ENCODE measurements around the gene SKIL. TPM values are rescaled to one million over a fixed set of nuclear protein-coding genes. Genes with fewer than 3 reads are reported as not detected.

Gene SKIL
- total RNA-seq, 1 experiment from 2014 or later, result 15.1 TPM

GRCh38 chr3:170346481-170347392 is 10.8 kb upstream of the SKIL start:
- CTCF ChIA-PET, result no interaction called here
- DNase-seq (ENCODE audit: low read depth, low spot score) (no peak), ATAC-seq (no peak)
- Histone ChIP-seq H3K4me1 (ENCODE audit: control insufficient read depth in 1 of 2, insufficient read depth in 2 of 2, low read length in 2 of 2) (peaks cover 0 to 6% of the 10 kb centered on the region in 2 experiments; a peak in 1 of 4 replicates), H3K27me3 (ENCODE audit: insufficient read depth, low read length) (no peaks in the 10 kb centered on the region), H2AFZ (ENCODE audit: low read depth, low read length, poor library complexity, severe bottlenecking) (no peak overlapping the region), H3K9me2 (ENCODE audit: insufficient read depth) (no peaks in the 10 kb centered on the region), H3K9ac (ENCODE audit: low read length) (no peak overlapping the region), H3K4me2 (ENCODE audit: low read length) (no peak overlapping the region), H3K36me3 (ENCODE audit: control insufficient read depth in 1 of 2, insufficient read depth in 2 of 2, low read length in 2 of 2) (no peaks in the 10 kb centered on the region), H4K20me1 (ENCODE audit: insufficient read depth) (no peaks in the 10 kb centered on the region), H3K79me2 (ENCODE audit: insufficient read depth, low read length) (no peaks in the 10 kb centered on the region), H3K9me3 (ENCODE audit: control insufficient read depth in 1 of 2, insufficient read depth in 1 of 2, low read depth in 1 of 2, low read length in 2 of 2) (no peaks in the 10 kb centered on the region), H3K4me3 (replicated peaks in 1 of 2; ENCODE audit: low read depth in 1 of 2, low read length in 2 of 2) (no peak overlapping the region), H3K27ac (ENCODE audit: low read depth, low read length) (no peak overlapping the region)
- TF ChIP-seq ELF1 (IDR thresholded peaks at IDR 0.05; ENCODE audit: borderline replicate concordance, low read depth) (no peak), RAD21 (IDR thresholded peaks at IDR 0.05; ENCODE audit: low read depth) (no peak), FOSL1 (IDR thresholded peaks at IDR 0.05; ENCODE audit: low read depth) (no peak), TCF7L2 (IDR thresholded peaks at IDR 0.05; ENCODE audit: borderline replicate concordance, extremely low read depth, insufficient read depth, insufficient read length) (no peak), POLR2A (IDR thresholded peaks at IDR 0.05; ENCODE audit: borderline replicate concordance, extremely low read depth, insufficient read depth, insufficient read length) (no peak), REST (IDR thresholded peaks at IDR 0.05; ENCODE audit: low read depth) (no peak), ZNF274 (IDR thresholded peaks at IDR 0.05; ENCODE audit: low read depth, low read length) (no peak), CTCF (IDR thresholded peaks at IDR 0.05 in 2 of 3, conservative IDR thresholded peaks at IDR 0.05 in 1 of 3; ENCODE audit: borderline replicate concordance in 1 of 3, insufficient read depth in 1 of 3, low read depth in 2 of 3, low read length in 2 of 3) (no peak)
- POLR2A ChIA-PET, result no interaction called here
- BruUV-seq (replicated peaks), result no TSS peak
- RAD21 ChIA-PET (ENCODE audit: low non-redundant PET in 1 of 2, low total read pairs in 2 of 2, uncharacterized antibody in 2 of 2, unreplicated experiment in 2 of 2), result no interaction called here
- intact Hi-C loops (cut with micrococcal nuclease), result no loop called here
